GM08714 (cell line): ENCODE data around the gene TMEM242.

Experiments used
- H3K4me3 ChIP-seq: fragments of 200-500 bp; sonication (Bioruptor generic); 2 replicates; pipeline ENCODE4 v1.5.1; 2014; ENCODE audit warnings: mild to moderate bottlenecking, low read length, inconsistent platforms
- ZNF274 ChIP-seq: IDR thresholded peaks from 2 replicates; pipeline ENCODE4 v1.6.1; 2012; ENCODE audit warnings: mild to moderate bottlenecking, low read depth, low read length

The TMEM242 gene

DNA sequence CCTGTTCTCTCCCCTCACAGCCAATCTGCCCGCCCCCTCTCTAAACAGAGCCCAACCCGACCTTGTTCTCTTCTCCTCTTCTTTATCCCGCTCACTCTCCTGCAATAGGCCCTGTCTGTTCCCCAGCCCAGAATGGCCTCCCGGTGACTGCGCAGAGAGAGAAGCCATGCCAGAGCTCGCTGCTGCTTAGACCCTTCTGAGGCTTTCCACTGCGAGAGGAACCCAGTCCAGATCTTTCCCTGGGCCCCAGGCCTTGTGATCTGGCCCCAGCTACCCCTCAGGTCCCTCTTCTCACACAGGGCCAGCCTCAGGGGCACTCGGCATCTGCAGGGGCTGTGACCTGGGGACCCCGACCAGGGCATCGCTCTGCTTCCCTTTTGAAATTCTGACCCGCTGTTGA lies 58.1 kb downstream of the TMEM242 start:
- TF ChIP-seq ZNF274, result no peak
- no peak overlapping the region for H3K4me3 ChIP-seq

DNA sequence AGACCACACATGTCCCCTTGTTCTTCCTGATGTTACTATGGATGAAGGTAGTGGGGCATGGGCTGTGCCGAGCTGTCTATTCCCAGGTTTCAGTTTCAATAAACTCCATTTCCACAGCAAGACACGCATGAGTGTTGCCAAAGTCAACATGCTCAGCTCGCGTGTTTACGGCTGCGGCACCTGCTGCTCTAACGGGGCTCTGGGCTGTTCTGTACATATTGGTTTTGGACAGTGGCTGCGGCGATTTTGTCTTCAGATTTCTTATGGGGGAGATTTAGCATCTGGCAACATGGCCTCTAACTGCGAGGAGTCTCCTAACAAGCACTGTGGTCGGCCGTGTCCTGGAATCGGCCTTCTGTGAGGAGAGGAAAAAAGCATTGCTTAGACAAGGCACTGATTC lies 58.6 kb downstream of the TMEM242 start:
- H3K4me3 ChIP-seq, result no peak overlapping the region
- TF ChIP-seq ZNF274, result no peak

DNA sequence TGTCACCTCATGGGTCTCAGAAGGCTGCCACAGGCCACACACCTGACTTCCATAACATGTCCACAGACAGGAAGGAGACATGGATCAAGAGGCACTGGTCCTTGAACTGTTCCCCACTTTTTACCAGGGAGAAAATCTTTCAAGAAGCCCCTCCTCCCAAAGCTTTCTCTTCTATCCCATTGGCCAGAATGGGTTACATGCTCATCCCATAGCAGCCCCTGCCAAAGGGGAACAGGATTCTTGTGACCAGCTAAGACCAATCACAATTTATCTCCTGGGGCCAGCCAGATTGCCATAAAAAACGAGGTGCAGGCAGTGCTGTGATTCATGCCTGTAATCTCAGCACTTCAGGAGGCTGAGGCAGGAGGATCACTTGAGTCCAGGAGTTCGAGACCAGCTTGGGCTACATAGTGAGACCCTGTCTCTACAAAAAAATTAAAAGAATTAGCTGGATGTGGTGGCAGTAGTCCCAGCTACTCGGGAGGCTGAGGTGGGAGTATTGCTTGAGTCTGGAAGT lies 59.4 kb downstream of the TMEM242 start:
- TF ChIP-seq ZNF274, result no peak
- no peak overlapping the region for H3K4me3 ChIP-seq

DNA sequence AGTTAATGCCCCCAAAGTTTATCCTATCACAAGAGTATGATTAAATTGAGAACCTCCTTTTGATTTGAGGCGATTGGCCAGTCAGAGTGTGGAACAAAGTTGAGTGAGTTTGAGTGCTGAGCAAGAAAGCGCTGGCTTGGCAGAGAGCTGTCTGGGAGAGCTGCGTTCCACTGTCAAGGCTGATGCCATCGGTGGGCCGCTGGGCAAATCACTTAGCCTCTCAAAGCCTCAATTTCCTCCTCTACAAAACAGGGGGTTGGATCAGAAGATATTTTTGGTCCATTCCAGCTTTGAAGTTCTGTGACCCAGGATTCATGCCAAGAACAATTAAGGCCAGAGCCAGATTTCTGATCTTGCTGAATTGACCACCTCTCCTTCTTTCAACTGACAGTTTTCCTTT lies 60.2 kb downstream of the TMEM242 start:
- no peak for TF ChIP-seq ZNF274
- H3K4me3 ChIP-seq, result no peak overlapping the region

DNA sequence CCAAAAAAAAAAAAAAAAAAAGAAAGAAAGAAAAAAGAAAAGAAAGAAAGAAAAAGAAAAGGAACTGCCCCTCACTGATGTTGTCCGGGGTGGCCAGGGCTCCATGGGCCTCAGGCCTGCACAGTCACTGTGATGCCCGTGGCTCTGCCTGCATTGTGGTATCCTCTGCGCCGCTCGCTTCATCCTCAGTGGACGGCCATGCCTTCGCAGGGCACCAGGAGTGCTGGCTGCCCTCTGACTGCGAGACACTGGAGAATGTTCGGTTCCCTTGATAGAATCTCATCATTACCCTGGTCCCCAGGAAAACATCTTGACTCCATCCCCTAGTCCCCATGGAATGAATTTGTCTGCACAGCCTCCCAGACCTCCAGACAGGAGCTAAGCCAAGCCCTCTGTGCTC lies 61.7 kb downstream of the TMEM242 start:
- H3K4me3 ChIP-seq, result no peak overlapping the region

DNA sequence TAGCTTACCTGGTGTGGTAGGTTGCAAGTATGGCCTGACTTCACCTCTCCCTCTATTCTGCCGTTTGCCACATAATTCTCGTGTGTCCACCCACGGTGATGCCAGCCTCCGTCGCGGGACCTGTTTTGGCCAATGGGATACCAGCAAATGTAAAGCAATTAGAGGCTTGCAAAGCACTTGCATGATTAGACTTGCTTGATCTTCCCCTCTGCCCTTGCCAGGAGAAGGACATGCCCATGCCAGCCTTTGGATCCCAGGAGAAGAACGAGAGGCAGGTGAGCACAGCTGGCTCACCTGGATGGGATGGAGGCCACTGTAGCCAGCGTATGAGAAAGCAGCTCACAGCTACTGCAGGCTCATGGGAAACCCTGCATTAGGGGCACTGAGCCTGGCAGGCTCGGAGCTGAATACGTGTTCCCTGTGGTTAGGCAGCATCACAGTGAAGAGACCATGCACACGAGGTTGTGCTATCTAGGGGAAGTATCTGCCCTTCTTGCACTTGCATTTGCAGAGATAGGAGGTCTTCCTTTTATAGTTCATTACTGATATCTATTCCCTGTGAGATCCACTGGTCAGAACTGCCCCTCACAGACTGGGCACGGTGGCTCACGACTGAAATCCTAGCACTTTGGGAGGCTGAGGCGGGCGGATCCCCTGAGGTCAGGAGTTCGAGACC lies 62.4 kb downstream of the TMEM242 start:
- no peak overlapping the region for H3K4me3 ChIP-seq
- no peak for TF ChIP-seq ZNF274

More for the DNA sequence above, 61.7 kb downstream of the TMEM242 start:
- no peak for TF ChIP-seq ZNF274

DNA sequence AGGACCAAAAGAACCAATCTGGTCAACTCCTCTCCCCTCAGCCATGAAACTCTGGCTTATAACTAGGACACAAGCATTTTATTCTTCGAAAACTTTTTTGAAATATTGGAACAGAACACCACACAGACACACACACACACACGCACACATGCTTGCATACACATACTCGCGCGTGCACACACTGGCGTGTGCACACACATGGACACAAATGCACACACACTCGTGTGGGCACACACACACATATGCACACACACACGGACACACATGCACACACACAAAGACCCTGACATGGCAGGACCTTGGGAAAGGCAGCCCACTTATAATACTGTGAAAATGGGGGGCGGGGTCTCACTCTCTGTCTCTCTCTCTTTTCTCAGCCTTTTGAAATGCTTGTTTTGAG lies 63.9 kb downstream of the TMEM242 start:
- no peak for TF ChIP-seq ZNF274
- no peak overlapping the region for H3K4me3 ChIP-seq

DNA sequence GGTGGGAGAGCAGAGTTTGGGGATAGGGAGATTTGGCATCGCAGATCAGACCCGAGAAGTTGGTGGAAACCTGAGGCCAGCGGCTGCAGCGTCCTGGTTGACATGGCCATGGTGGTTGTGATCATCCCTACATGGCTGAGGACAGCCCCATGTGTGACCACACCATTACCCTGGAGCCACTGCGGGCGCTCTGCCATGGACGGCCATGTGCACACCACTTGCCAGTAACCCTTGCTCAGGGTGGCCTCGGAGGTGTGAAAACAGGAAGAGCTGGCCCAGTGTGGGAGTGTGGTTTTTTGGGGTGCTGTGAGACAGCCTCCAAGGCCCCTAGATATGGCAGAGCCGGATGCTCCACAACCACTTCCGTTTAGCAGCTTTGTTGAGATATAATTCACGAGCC lies 64.4 kb downstream of the TMEM242 start:
- no peak overlapping the region for H3K4me3 ChIP-seq
- TF ChIP-seq ZNF274, result no peak

DNA sequence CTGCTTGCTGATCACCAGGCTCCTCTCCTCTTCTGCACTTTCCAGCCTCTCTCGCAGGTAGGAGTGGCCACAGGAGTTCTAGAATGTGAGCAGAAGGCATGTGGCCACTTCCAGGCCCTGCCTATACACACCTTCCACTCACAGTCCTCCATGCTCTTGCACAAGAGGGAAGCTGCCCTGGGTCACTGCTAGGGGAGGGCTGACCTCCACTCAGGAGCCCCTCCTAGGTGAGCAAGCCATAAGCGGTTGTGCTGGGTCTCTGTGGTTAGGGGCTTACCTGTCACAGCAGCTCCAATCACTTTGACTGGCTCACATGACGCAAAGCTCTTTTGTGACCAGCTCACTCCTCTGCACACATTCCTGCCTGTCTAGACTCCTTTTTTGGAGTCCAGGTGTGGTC lies 68.2 kb downstream of the TMEM242 start:
- TF ChIP-seq ZNF274, result no peak
- no peak overlapping the region for H3K4me3 ChIP-seq

DNA sequence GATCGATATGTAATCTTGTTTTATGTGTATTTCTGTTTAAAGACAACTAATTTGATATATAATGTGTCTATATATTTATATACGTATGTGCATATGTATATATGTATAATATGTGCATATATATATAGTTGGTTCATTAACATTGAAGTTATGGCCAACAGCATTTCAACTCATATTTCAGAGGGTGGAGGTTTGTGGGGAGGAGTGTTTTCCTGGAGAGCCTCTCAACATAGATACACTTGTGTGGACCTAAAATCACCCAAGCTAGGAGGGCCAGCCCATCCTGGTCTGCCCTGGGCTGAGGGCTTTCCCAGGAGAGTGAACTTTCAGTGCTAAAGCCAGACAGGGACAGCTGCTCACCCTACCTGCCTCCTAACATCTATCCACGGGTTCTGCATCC lies 68.8 kb downstream of the TMEM242 start:
- H3K4me3 ChIP-seq, result no peak overlapping the region
- no peak for TF ChIP-seq ZNF274

DNA sequence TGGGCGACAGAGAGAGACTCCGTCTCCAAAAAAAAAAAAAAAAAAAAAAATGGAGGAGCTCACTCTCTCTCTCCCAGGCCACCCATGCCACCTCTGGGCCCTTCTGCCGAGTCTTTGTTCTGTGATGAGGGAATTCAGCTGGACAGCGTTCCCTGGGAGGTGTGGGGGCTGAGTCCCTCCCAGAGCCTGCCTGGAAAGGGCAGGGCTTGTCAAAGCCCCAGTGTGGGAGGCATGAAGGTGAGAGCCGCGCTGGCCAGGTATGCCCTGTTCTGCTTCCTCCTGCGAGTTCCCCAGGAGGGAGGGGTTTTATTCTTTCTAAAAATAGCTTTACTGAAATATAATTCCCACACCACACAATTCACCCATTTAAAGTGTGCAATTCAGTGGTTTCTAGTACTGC lies 69.6 kb downstream of the TMEM242 start:
- no peak overlapping the region for H3K4me3 ChIP-seq
- TF ChIP-seq ZNF274, result no peak

DNA sequence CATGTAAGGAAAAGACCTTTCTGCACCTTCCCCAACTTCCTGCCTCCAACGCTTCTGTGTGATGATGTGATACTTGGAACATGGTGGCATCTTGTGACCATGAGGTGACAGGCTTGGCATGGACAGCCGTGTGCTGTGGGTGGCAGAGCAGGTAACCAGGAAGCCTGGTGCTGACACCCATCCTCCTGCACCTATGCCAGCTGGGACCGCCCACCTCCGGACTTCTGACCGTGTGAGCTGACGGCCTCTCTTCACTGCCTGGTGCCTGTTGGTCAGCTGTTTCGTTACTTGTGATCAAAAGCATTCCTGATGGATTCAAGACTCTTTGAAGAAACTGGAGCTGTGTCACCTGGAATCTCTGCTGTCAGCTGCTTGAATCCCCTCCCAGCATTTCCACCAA lies 70.3 kb downstream of the TMEM242 start:
- TF ChIP-seq ZNF274, result no peak

DNA sequence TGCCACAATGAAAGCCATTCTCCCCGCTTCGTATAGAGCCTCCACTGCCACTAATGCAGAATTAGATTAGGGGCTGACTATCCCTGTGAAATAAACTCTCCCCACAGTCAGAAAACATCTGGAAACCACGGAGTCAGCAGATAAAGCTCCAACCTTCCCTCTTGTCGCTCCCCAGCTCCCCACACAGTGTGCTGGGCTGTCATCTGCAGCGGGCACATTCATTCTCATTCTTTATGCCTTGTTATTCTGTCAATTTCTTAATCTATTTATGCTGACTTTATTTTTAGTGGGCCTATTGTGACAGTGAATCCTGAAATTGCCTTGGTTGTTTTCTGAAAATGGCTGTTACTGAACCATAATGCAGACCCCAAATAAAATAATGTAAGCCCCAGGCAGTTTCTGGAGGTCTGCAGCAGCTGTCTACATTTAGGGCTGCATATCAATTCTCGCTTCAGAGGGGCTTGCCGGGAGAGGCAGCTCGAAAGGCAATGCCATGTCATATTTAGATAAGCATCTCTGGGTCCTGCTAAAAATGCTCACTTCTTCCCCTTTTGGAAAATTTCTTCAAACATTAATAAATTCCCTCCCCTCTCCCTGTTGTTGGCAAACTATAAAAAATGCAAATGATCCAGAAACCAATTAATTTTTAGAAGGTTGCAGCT lies 71.6 kb downstream of the TMEM242 start:
- no peak for TF ChIP-seq ZNF274

More for the DNA sequence above, 70.3 kb downstream of the TMEM242 start:
- no peak overlapping the region for H3K4me3 ChIP-seq

DNA sequence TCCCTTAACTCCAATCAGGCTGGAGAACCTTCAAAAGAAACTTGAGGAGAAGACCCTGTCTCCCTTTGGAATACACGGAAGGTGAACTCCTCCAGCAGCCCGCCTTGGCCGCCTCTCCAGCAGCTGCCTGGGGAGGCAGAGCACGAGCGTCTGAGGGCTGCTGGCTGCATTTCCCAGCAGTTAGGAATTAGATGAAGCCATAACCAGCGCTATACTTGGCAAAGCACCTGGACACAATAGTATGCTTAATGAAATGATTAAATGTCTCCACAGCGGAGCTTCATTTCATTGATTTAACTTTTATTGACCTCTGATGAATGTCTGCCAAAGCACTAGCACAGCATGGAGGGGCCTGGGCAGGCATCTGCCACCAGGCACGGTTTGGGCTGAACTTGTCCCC lies 73.5 kb downstream of the TMEM242 start:
- no peak for TF ChIP-seq ZNF274
- H3K4me3 ChIP-seq, result no peak overlapping the region

More for the DNA sequence above, 71.6 kb downstream of the TMEM242 start:
- no peak overlapping the region for H3K4me3 ChIP-seq

DNA sequence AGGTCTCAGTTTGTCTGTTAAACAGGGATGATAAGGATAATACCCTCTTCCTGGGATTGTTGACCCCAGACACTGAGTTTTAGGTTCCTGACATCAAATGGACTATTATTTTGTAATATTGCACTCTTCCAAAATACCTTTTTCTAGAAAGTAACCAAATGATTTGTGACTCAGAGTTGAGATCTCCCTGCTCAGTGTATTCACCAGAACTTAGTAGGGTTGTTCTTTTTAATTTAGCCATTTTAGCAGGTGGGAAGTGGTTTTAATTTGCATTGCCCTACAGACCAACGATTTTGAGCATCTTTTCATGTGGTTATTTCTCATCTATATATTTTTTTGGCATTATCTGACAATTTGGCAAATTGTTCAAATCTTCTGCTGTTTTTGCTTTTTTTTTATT lies 75.1 kb downstream of the TMEM242 start:
- TF ChIP-seq ZNF274, result no peak
- no peak overlapping the region for H3K4me3 ChIP-seq
